ENCODE results near the gene SPN. TPM values are rescaled to one million over a fixed set of nuclear protein-coding genes. Genes with fewer than 3 reads are reported as not detected.
A peak's percentile ranks its signal among the peaks of the same experiment; 100 is the strongest.

SPN gene
- total and polyA plus RNA-seq, 2 donors (not counting 3 experiments of a cell fraction or from before 2014, with no cell fraction given), result not detected

DNA sequence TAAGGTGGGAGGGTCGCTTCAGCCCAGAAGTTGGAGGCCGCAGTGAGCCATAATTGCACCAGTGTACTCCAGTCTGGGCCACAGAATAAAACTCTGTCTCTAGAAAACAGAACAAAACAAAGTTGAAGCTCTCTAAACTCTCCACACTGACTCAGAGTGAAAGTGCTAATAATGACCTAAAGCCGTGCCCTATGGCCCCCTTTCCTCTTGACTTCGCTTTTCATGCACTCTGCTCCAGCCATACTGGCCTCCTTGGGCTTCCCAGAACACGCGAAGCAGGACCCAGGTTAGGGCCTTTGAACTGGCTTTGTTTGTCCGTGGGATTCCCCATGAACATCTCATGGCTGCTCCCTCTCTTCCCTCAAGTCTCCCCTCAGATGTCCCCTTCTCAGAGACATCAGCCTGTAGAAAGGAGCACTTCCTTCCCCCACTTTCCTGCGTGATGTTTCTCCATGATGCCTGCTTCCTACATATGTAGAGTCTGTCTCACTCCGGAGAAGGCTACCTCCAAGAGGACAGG, 18.6 kb upstream of the SPN start:
- no peaks in the 10 kb centered on the region for H4K20me1 ChIP-seq (replicated peaks; ENCODE audit: control insufficient read depth, extremely low read depth, insufficient read depth, low read length)
- FAIRE-seq (no peak), DNase-seq (ENCODE audit: low read depth, low spot score) (no peak)
- intact Hi-C loops (cut with micrococcal nuclease), result no loop called here
- H3K79me2 ChIP-seq (ENCODE audit: control insufficient read depth, insufficient read depth, low read length), result no peaks in the 10 kb centered on the region
- H3K9me1 ChIP-seq (replicated peaks; ENCODE audit: control insufficient read depth, extremely low read depth, insufficient read depth, low read length), result no peaks in the 10 kb centered on the region
- H3K9me3 ChIP-seq (replicated peaks; ENCODE audit: control insufficient read depth, insufficient read depth, low read length), result no peaks in the 10 kb centered on the region
- ChIA-PET CTCF (no interaction called here), POLR2A (no interaction called here)
- dilution Hi-C loops (cut with MboI; ENCODE audit: extremely low pct_ligation_motif_present, low sequenced_read_pairs), result no loop called here
- peaks cover 0 to 2% of the 10 kb centered on the region in 2 experiments for H3K27me3 ChIP-seq (ENCODE audit: control insufficient read depth in 2 of 2, insufficient read depth in 2 of 2, low read length in 2 of 2)
- H2AFZ ChIP-seq (ENCODE audit: low read depth, low read length), result no peak overlapping the region
- H3K4me2 ChIP-seq (ENCODE audit: insufficient read depth, low read length), result no peak overlapping the region
- TF ChIP-seq, protein P1, sequence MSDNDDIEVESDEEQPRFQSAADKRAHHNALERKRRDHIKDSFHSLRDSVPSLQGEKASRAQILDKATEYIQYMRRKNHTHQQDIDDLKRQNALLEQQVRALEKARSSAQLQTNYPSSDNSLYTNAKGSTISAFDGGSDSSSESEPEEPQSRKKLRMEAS (IDR thresholded peaks at IDR 0.05; ENCODE audit: insufficient read depth, insufficient read length), result no peak
- no peak for TF ChIP-seq MYC (IDR thresholded peaks at IDR 0.05; ENCODE audit: low read depth, low read length)
- no peak overlapping the region for H3K27ac ChIP-seq (ENCODE audit: insufficient read depth, low read depth, low read length)
- H3K4me3 ChIP-seq (replicated peaks in 1 of 3; ENCODE audit: insufficient read depth in 1 of 3, low read depth in 1 of 3, low read length in 3 of 3), result no peak overlapping the region
- H3K36me3 ChIP-seq (ENCODE audit: control insufficient read depth in 2 of 2, extremely low read depth in 1 of 2, insufficient read depth in 2 of 2, low read length in 2 of 2), result no peaks in the 10 kb centered on the region
- no peaks in the 10 kb centered on the region for H3K4me1 ChIP-seq (ENCODE audit: control insufficient read depth, extremely low read depth, insufficient read depth, low read length)
- BruUV-seq (replicated peaks), result no TSS peak
- H3K9ac ChIP-seq (replicated peaks; ENCODE audit: extremely low read depth, insufficient read depth, low read length), result no peak overlapping the region

DNA sequence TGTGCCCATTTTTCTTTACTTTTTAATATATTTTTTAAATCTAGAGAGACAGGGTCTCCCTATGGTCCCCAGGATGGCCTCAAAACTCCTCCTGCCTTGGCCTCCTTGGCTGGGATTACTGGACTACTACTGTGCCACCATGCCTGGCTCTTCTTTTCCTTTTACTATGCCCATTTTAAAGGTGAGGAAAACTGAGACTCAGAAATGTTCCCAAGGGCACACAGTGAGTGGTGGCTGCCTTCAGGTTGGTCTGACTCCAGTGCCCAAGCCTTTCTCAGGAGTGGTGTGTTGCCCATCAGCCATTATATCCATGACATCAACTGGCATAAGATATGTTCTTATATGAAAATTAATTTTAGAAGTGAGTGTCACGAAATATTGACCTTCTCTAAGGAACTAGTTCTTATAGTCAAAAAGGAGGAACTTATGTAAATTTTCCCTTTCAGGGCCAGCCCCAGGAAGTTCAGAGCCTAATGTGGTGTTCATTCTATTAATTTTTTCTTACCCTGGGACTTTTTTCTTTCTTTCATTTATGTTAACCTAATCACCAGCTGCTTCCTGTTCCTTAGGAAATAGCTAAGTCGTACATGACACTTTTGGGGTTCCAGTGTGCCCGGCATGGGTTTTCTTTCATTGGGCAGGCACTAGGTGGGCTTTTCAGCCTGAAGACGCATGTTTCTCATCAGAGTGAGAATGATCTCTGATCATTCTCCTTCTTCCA, 17.9 kb upstream of the SPN start:
- TF ChIP-seq EZH2 (IDR thresholded peaks at IDR 0.05; ENCODE audit: borderline replicate concordance, low read depth, low read length, severe bottlenecking) (no peak), JUN (IDR thresholded peaks at IDR 0.05; ENCODE audit: borderline replicate concordance, insufficient read depth, insufficient read length, low read depth) (no peak), MYC (IDR thresholded peaks at IDR 0.05; ENCODE audit: low read depth, low read length) (no peak), POLR2AphosphoS5 (IDR thresholded peaks at IDR 0.05; ENCODE audit: insufficient read depth, low read depth, low read length) (no peak), POLR2A (IDR thresholded peaks at IDR 0.05; ENCODE audit: low read depth, low read length) (no peak), FOS (IDR thresholded peaks at IDR 0.05; ENCODE audit: borderline replicate concordance, insufficient read depth, low read length) (no peak), GATA2 (IDR thresholded peaks at IDR 0.05; ENCODE audit: insufficient read depth, insufficient read length, low read depth, low read length) (no peak)
- TF ChIP-seq, protein P1 (IDR thresholded peaks at IDR 0.05; ENCODE audit: insufficient read depth, insufficient read length), result no peak
- TF ChIP-seq, protein P2, sequence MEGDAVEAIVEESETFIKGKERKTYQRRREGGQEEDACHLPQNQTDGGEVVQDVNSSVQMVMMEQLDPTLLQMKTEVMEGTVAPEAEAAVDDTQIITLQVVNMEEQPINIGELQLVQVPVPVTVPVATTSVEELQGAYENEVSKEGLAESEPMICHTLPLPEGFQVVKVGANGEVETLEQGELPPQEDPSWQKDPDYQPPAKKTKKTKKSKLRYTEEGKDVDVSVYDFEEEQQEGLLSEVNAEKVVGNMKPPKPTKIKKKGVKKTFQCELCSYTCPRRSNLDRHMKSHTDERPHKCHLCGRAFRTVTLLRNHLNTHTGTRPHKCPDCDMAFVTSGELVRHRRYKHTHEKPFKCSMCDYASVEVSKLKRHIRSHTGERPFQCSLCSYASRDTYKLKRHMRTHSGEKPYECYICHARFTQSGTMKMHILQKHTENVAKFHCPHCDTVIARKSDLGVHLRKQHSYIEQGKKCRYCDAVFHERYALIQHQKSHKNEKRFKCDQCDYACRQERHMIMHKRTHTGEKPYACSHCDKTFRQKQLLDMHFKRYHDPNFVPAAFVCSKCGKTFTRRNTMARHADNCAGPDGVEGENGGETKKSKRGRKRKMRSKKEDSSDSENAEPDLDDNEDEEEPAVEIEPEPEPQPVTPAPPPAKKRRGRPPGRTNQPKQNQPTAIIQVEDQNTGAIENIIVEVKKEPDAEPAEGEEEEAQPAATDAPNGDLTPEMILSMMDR (IDR thresholded peaks at IDR 0.05; ENCODE audit: extremely low read depth in 1 of 2, insufficient read depth in 1 of 2, low read depth in 1 of 2, low read length in 2 of 2), result no peak
- dilution Hi-C loops (cut with MboI; ENCODE audit: extremely low pct_ligation_motif_present, low sequenced_read_pairs) (no loop called here), intact Hi-C loops (cut with micrococcal nuclease) (no loop called here)
- no peak overlapping the region for H3K4me3 ChIP-seq (replicated peaks in 1 of 3; ENCODE audit: insufficient read depth in 1 of 3, low read depth in 1 of 3, low read length in 3 of 3)
- H3K9me3 ChIP-seq (replicated peaks; ENCODE audit: control insufficient read depth, insufficient read depth, low read length), result no peaks in the 10 kb centered on the region
- DNase-seq (ENCODE audit: low read depth, low spot score), result no peak
- H3K4me2 ChIP-seq (ENCODE audit: insufficient read depth, low read length), result no peak overlapping the region
- H4K20me1 ChIP-seq (replicated peaks; ENCODE audit: control insufficient read depth, extremely low read depth, insufficient read depth, low read length), result no peaks in the 10 kb centered on the region
- no peaks in the 10 kb centered on the region for H3K36me3 ChIP-seq (ENCODE audit: control insufficient read depth in 2 of 2, extremely low read depth in 1 of 2, insufficient read depth in 2 of 2, low read length in 2 of 2)
- no peaks in the 10 kb centered on the region for H3K9me1 ChIP-seq (replicated peaks; ENCODE audit: control insufficient read depth, extremely low read depth, insufficient read depth, low read length)
- H3K79me2 ChIP-seq (ENCODE audit: control insufficient read depth, insufficient read depth, low read length), result no peaks in the 10 kb centered on the region
- H2AFZ ChIP-seq (ENCODE audit: low read depth, low read length), result peak overlapping the region; percentile 51
- BruUV-seq (replicated peaks), result no TSS peak
- no peak overlapping the region for H3K27ac ChIP-seq (ENCODE audit: insufficient read depth, low read depth, low read length)
- FAIRE-seq, result no peak
- H3K4me1 ChIP-seq (ENCODE audit: control insufficient read depth, extremely low read depth, insufficient read depth, low read length), result no peaks in the 10 kb centered on the region
- ChIA-PET CTCF (no interaction called here), POLR2A (no interaction called here)
- no peak overlapping the region for H3K9ac ChIP-seq (replicated peaks; ENCODE audit: extremely low read depth, insufficient read depth, low read length)
- peaks cover 0 to 6% of the 10 kb centered on the region in 2 experiments for H3K27me3 ChIP-seq (ENCODE audit: control insufficient read depth in 2 of 2, insufficient read depth in 2 of 2, low read length in 2 of 2)
